ENCODE results near the gene AKAP1. TPM values are rescaled to one million over a fixed set of nuclear protein-coding genes. Genes with fewer than 3 reads are reported as not detected.

AKAP1 gene
- total RNA-seq, 6 donors from 2014 or later, result 51.2 to 147 (median 79.4) TPM

DNA sequence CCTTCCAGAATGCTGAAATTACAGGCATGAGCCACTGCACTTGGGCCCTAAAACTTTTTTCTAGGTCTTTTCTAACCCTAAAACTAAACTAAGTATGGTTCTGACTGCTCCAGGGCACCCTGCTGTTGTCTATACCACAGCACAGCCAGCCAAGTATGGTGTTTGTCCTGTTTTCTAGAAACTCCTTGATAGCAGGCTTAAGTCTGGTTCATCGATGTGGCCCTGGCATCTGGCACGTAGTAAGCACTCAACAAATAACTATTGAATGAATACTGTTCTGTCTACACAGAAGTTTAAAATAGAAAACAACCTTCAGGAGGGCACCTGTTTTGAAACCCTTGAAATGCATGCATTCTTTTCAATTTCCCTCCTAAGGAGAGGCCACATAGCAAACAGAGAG, 44.5 kb upstream of the AKAP1 start:
- Histone ChIP-seq H3K4me1 (peaks cover 3 to 18% (median 10%) of the 10 kb centered on the region in 4 donors), H3K4me3 (no peak overlapping the region), H3K9me3 (no peaks in the 10 kb centered on the region), H3K36me3 (no peaks in the 10 kb centered on the region), H3K27ac (no peak overlapping the region), H3K27me3 (no peaks in the 10 kb centered on the region)
- DNase-seq (no peak), ATAC-seq (ENCODE audit: low FRiP score in 2 of 2) (no peak)
- WGBS, 2 donors, result 58 to 81% methylated on average over 2 of the region's 2 CpGs
- TF ChIP-seq EP300 (IDR thresholded peaks at IDR 0.05) (no peak), POLR2AphosphoS5 (IDR thresholded peaks at IDR 0.05) (no peak), POLR2A (IDR thresholded peaks at IDR 0.05) (no peak)
- TF ChIP-seq, protein P1, sequence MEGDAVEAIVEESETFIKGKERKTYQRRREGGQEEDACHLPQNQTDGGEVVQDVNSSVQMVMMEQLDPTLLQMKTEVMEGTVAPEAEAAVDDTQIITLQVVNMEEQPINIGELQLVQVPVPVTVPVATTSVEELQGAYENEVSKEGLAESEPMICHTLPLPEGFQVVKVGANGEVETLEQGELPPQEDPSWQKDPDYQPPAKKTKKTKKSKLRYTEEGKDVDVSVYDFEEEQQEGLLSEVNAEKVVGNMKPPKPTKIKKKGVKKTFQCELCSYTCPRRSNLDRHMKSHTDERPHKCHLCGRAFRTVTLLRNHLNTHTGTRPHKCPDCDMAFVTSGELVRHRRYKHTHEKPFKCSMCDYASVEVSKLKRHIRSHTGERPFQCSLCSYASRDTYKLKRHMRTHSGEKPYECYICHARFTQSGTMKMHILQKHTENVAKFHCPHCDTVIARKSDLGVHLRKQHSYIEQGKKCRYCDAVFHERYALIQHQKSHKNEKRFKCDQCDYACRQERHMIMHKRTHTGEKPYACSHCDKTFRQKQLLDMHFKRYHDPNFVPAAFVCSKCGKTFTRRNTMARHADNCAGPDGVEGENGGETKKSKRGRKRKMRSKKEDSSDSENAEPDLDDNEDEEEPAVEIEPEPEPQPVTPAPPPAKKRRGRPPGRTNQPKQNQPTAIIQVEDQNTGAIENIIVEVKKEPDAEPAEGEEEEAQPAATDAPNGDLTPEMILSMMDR (IDR thresholded peaks at IDR 0.05), result no peak

DNA sequence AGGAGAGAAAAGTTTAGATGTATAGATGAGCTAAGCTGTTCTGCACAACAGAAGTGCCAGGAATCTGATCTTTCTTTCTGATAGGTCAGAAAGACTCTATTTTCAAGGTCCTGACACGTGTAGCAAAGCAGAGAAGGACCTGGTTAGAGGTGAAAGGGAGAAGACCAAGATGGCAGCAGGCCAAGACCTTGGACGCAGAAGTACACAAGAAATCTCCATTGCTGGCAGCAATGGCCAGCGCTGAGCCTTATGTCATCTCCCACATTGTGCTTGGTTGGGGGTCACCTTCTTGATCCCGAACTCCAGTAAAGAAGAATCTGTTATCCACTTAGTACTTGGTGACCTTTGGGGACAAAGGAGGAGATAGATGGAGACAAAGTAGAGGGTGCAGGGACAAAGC, 41.8 kb upstream of the AKAP1 start:
- 81 to 88% methylated on average over 4 of the region's 4 CpGs for WGBS, 2 donors
- peaks cover 0 to 2% (median 0%) of the 10 kb centered on the region in 4 donors for H3K27me3 ChIP-seq
- peaks cover 12 to 16% (median 14%) of the 10 kb centered on the region in 4 donors for H3K4me1 ChIP-seq
- H3K27ac ChIP-seq, result no peak overlapping the region
- DNase-seq (no peak), ATAC-seq (ENCODE audit: low FRiP score in 2 of 2) (no peak)
- no peaks in the 10 kb centered on the region for H3K36me3 ChIP-seq
- H3K4me3 ChIP-seq, result no peak overlapping the region
- H3K9me3 ChIP-seq, result no peaks in the 10 kb centered on the region
- no peak for TF ChIP-seq EP300 (IDR thresholded peaks at IDR 0.05)
- no peak for TF ChIP-seq POLR2A (IDR thresholded peaks at IDR 0.05)
- TF ChIP-seq, protein P1 (IDR thresholded peaks at IDR 0.05), result no peak
- TF ChIP-seq POLR2AphosphoS5 (IDR thresholded peaks at IDR 0.05), result no peak

DNA sequence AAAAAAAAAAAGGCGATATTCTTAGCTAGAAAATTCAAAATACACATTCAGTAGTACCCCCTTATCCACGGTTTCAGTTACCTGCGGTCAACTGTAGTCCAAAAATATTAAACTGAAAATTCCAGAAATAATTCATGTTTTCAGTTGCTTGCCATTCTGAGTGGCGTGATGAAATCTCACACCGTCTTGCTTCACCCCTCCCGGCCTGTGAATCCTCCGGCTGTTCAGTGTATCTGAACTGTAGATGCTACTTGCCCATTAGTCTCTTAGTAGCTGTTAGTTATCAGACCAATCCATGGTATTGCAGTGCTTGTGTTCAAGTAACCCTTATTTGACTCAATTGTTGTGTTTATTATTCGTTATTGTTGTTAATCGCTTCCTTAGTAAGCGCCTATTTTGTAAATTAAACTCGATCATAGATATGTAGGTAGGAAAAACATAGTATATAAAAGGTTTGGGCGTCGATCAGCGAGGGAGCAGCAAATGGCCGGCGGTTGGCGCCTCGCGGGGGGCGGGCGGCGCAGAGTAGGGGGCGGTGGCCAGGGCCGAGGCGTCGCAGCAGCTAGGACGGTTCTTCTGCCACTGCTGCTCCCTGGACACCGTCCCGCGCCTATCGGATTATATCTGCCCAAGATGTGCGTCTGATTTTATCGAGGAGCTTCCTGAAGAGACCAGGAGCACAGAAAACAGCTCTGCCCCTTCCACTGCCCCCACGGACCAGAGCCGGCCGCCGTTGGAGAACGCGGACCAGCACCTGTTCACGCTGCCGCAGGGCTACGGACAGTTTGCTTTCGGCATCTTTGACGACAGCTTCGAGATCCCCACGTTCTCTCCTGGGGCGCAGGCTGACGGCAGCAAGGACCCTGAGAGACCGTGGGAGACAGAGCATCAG, 39.8 kb upstream of the AKAP1 start:
- ATAC-seq (ENCODE audit: low FRiP score in 2 of 2) (peak; percentile 21 to 34), DNase-seq (peak in 1 of 2 donors; percentile 84)
- peak overlapping the region in 1 of 4 donors; percentile 56 for H3K27ac ChIP-seq
- no peaks in the 10 kb centered on the region for H3K9me3 ChIP-seq
- peaks cover 12 to 16% (median 14%) of the 10 kb centered on the region in 4 donors for H3K4me1 ChIP-seq
- TF ChIP-seq POLR2A (IDR thresholded peaks at IDR 0.05) (no peak), POLR2AphosphoS5 (IDR thresholded peaks at IDR 0.05) (no peak), EP300 (IDR thresholded peaks at IDR 0.05) (no peak)
- TF ChIP-seq, protein P1 (IDR thresholded peaks at IDR 0.05), result no peak
- 37 to 40% methylated on average over 34 to 48 of the region's 49 CpGs for WGBS, 2 donors
- H3K27me3 ChIP-seq, result peaks cover 0 to 2% (median 0%) of the 10 kb centered on the region in 4 donors
- H3K36me3 ChIP-seq, result no peaks in the 10 kb centered on the region
- peak overlapping the region in 3 of 4 donors; percentile 27 to 43 (median 37) for H3K4me3 ChIP-seq

DNA sequence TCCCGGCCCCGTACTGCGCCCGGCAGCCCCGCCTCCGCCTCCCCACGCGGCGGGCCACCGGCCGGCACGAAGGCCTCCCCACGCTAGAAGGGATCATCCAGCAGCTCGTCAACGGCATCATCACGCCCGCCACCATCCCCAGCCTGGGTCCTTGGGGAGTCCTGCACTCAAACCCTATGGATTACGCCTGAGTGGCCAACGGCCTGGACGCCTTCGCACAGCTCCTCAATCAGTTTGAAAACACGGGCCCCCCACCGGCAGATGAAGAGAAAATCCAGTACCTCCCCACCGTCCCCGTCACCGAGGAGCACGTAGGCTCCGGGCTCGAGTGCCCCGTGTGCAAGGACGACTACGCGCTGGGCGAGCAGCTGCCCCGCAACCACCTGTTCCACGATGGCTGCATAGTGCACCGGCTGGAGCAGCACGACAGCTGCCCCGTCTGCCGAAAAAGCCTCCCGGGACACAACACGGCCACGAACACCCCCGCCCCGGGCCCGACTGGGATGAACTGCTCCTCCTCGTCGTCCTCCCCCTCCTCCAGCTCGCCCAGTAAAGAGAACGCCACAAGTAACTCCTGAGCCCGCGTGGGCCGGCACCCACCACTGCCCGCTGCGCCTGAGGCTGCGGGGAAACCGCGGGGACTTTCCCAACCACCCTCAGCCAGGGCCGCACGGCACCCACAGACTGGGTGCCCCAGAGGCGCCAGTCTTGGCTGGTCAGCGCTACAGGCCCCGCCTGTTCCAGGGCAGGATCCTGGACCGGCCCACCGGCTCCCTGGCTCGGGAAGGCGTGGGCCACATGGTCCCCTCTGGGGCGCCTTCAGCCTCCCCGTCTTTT, 39.0 kb upstream of the AKAP1 start:
- TF ChIP-seq, protein P1 (IDR thresholded peaks at IDR 0.05), result no peak
- no peak for TF ChIP-seq POLR2AphosphoS5 (IDR thresholded peaks at IDR 0.05)
- no peak for TF ChIP-seq EP300 (IDR thresholded peaks at IDR 0.05)
- peak in 1 of 4 donors; percentile 29 for TF ChIP-seq POLR2A (IDR thresholded peaks at IDR 0.05)
- H3K9me3 ChIP-seq, result no peaks in the 10 kb centered on the region
- WGBS, 2 donors, result 18 to 67% methylated on average over 10 to 40 of the region's 69 CpGs
- H3K27ac ChIP-seq, result peak overlapping the region in 3 of 4 donors; percentile 9 to 64 (median 56)
- peaks cover 12 to 16% (median 14%) of the 10 kb centered on the region in 4 donors for H3K4me1 ChIP-seq
- H3K4me3 ChIP-seq, result peak overlapping the region in 3 of 4 donors; percentile 27 to 43 (median 37)
- DNase-seq (peak; percentile 33 to 87), ATAC-seq (ENCODE audit: low FRiP score in 2 of 2) (peak; percentile 71 to 81)
- H3K27me3 ChIP-seq, result peaks cover 0 to 2% (median 0%) of the 10 kb centered on the region in 4 donors
- H3K36me3 ChIP-seq, result no peaks in the 10 kb centered on the region

All from upper lobe of left lung (tissue), 6 donors.